Activated T-cell treated with anti-CD3 and anti-CD28 coated beads, Interleukin-2, amount 50 U/mL, for 48 hours (primary cell): ENCODE measurements around the gene GFM1.
"Not testable (repeated sequence)": the region's sequence is repeated elsewhere in the genome, so short reads cannot be mapped to it uniquely, and the experiment has no call there.

ENCODE experiments used
- DNase-seq, 2 experiments: peaks; one replicate each; pipeline ENCODE4 v3.0.0-alpha.2; 2020

Gene GFM1

DNA sequence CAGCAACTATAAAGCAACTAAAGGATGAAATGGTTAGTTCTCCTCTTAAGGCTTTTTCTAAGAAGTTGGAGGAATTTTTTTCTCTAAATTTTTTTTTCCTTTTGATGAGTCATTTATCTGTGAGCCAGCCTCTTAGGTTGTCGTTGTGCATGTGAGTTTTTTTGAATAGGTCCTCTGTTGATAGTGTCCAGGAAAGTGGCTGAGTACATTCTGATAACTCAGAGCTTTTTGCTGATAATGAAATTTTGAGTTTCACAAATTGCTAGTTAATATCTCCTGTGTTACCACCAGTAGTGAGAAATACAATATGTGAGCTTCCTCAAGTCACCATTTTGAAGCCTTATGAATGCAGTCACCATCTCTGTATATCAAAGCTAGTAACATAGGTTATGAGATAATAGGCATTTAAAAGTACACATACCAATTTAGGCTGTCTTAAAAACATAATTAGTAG lies 35.2 kb downstream of the GFM1 start:
- no peak for DNase-seq

DNA sequence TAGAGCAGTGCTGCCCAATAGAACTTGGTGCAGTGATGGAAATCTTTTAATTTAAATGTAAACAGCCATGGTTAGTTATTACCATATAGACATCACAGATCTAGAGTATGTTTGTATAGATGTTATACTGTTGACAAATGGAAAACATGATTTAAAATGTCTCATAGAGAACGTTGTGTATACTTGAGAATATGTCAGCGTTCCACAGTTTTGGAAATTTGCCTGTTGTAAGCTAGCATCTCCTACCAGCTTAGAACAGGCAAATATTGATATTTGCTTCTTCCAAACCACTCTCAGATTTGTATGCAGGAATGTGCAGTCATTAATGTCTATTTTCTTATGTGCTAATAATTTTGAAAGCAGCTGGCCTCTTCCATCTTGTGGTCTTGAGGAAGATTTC lies 36.5 kb downstream of the GFM1 start:
- DNase-seq, result no peak

DNA sequence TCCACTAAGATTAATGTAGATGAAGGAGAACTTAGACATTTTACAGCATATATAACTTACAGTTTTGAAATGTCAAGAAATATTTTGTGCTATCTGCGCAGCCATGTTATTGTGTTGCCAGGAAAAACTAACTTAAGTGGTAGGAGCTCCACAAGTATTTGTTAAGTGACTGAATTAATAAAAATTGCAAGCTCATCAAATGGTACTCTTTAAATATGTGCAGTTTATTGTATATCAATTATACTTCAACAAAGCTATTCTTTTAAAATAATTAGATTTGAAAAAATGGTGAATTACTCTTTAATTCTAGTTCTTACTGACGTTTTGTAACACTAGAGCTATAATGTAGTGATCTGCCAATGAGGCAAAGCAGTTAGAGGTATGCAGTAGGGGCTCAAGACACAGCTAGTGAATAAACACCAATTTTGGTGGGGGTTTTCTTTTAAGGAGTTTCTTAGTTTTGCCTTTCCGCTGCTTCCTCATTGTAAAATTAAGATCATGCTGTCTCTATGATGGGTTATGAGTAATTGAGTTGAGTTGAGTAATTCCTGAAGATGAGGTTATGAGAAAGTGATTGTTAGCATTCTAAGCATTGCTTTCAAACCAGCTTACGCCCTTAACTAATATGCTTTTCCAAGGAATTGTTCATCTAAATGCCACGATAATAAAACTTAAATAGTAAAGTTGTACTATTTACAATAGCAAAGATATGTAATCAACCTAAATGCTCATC lies 39.1 kb downstream of the GFM1 start:
- DNase-seq, result no peak

DNA sequence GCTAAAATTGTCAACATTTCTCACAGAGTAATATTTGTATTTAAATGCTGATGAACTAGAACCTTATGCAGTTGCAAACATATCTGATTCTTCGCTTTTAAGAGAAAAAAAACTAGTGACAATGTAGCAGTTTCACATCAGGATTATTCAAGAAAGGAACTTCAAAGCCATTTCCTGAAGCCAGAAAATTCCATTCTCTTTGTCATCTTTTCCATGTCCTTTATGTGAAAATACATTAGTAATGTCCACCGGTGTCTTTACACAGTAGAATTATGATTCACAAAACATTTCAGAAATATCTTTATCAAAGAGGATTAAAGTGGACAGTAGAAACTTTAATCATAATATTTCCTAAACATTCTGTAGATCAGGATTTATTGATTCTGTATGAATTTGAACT lies 40.8 kb downstream of the GFM1 start:
- DNase-seq, result no peak

DNA sequence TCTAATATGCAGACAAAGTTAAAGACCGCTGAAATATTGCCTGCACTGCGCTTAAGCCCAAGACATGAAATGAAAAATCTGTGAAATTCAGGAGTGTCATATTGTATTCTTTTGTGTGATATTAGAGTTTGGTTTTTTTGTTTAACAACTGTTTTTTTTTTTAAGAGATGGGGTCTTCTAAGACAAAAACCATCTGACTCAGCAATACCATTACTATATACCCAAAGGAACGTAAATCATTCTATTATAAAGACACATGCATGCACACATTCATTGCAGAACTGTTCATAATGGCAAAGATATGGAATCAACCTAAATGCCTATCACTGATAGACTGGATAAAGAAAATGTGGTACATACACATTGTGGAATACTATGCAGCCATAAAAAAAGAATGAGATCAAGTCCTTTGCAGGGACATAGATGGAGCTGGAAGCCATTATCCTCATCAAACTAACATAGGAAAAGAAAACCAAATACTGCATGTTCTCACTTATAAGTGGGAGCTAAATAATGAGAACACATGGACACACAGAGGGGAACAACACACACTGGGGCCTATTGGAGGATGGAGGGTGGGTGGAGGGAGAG lies 49.6 kb downstream of the GFM1 start:
- DNase-seq, result not testable (repeated sequence)

DNA sequence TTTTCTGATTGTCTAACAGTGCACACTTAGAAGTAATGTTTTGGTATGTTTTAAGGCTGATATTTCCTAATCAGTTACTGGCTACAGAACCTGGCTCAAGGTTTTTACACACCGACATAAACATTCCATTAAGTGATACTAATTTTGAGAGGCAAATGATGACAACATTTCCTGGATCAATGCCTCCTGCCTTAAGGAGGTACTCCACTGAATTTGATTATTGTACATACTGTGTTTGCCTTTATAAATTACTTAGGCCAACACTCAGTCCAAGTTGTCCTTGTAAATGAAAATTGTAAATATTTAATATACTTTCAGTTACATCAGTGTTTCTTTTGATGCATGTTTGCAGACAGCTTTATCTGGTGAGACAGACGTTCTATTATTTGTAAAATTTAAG lies 52.3 kb downstream of the GFM1 start:
- DNase-seq, result no peak

DNA sequence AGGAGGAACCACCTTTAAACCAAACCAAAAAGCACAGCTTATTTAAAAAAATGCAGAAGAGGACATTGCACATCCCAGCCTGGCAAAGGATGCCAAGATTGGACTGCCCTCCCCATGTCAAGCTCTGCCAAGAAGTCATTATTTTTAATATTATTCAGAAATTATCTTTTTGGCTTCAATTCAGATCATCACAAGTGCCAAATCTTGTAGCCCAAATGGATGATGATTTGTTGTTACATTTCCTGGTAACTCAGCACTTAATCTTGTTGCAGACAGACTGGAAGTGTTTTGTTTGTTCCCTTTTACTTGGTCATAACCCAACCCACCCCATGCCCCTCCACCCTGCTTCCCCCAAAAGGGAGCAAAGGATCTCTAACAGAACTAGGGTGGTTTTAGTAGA lies 56.2 kb downstream of the GFM1 start:
- no peak for DNase-seq

DNA sequence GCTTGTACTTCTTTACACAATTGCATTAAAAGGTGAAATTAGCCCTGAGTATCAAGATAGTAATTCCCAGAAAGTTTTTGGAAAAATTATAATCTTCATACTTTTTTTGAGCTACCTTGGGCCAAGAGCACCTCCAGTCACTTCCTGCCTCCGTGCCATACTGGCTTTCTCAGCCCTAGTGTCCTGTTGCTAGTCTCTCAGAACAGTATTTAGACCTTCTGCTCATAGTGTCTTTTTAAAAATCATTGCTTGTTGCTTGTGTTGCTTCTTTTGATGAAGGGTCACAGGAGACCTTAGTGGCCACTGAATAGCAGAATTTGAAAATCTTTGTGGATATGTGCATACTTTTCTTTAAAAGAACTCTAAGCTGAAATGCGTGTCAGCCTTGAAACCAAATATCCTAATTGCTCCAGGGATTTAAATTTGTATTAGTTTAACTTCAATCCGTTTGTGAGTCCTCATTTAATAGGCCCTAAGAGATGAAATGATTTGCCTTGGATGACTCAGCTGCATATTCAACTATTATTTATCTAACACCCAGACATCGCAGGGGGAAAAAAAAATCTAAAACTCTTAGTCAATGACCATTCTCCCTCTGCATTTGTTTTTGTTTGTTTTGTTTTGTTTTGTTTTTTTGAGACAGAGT lies 57.2 kb downstream of the GFM1 start:
- DNase-seq, result no peak

DNA sequence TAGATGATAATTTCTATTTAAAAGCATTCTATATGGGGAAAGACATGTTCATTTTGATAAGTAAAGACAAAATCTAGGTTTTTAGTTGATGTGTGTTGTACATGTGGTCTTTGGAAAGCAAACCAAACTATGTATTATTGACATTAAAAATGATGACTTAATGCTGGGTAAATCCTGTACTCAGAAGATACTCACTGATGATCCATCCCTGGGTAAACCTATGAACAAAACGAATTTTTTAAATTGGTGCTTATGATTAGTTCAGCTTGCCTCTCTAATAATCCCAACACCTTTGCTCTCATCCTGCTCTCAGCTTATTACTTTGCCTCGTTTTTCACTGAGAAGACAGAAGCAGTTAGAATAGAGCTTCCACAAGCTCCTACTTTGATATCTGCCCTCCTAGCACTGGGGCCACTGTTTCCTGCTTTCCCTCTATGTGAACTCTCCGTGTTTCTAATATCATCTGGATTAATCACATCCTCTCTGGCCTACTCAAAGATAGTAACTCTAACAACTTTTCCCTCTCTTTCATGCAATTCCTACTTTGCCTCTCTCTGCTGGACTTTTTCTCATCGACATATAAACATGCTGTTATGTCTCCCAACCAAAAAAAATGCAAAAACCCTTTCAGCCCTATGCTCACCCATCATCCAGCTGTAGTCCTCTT lies 58.6 kb downstream of the GFM1 start:
- DNase-seq, result no peak

DNA sequence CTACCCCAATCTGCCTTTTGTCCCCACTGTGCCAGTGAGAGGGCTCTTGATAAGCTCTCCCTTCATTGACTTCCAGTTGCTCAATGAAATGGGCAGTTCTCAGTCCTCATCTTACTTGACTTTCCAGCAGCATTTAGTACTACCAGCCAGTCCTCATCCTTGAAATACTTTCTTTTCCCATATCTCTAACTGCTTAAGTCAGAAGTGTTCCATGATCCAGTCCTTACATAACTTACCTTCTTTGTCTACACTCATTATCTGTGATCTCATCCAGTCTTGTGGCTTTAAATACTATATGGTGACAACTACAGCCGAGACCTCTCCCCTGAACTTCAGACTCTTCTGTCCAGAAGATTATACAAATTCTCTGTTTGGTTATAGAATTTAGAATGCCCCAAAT lies 59.2 kb downstream of the GFM1 start:
- DNase-seq, result no peak

DNA sequence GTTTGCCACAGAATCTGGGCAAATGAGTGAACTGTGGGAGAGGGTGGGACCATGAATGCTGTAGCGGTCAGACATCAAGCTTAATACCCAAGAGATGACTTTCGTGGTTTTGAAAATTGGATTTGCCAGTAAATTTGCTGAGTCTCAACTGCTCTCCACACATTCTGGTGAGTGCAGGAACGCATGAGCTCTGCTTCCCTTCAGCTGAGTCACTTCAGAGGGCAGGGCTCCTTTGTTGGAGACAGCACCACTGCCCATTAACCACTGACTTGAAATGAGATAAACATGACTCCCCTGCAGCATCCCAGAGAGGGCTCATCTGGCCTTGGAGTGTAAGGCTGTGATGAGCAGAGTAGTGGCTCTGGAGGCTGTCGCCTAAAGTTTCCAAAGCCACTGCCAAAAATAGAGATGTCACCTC lies 65.3 kb downstream of the GFM1 start:
- DNase-seq, result no peak

DNA sequence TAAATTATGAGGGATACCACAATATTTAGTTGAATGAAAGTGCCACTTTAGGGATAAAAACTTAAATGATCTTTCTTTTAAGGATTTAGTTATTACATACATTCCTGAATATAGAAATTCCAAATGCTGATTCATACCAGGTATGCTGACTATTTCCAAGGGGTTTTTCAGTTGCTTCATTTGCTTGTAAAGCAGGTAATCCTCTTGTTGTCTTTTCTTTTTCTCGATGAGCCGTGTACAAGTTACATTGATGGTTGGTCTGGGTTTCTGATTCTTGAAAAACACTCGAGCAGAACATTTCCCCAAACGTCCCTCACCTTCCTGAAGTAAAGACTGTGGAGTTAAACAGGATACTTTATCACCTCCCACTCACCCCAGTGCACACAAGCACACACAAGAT lies 66.3 kb downstream of the GFM1 start:
- DNase-seq, result no peak

DNA sequence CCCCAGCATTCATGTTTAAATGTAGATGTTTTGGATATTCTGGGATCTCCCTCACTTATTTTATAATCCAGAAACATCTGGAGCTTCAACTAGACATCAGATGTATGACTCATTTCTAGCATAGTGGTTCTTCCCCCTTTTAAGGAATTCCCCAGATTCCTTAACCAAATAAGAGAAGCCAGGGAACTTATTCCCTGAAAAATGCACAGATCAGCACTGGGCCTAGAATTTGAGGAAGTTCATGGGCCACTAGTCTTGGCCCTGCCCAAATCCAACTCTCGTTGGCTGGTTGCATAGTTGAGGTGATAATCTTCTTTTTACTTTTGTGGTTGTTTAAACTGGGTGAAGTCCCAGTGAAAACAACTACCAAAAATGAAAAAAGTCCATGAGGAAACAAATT lies 67.6 kb downstream of the GFM1 start:
- no peak for DNase-seq

DNA sequence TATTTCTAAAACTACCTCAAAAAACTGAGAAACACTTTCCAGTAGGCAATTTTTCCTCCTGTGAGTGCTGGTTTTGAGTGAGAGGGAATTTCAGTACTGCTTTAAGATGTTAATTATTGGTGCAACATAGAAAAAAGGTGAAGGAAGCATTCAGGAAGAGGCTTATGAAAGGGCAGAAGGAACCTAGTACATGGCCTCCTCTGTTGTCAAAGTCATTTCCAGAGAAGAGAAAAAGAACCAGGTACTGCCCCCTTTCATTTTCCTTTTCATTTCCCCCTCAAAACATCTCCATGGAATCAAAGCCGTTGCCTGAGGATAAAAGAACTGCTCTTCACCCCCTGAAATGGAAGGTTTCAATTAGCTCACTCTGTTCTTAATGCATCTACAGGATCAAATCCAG lies 68.1 kb downstream of the GFM1 start:
- DNase-seq, result no peak

DNA sequence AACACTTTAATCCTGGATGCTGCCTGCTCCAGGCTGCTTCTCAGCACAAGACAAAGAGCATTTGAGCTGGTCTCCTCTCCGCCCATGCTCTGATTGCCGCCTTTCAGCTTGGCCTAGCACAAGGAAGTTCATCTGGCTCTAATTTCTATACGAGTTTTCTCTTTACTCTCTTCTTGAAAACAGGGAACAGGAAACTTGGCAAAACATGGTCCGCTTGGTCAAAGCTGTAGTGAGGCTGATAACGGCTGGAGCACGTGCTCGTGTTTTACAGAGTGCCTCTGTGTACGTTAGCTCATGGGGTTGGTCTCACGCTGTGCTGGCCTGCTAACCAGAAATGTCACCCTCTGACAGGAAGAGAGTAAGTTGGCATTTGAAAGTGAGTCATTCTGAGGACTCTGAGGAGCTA lies 68.8 kb downstream of the GFM1 start:
- no peak for DNase-seq

DNA sequence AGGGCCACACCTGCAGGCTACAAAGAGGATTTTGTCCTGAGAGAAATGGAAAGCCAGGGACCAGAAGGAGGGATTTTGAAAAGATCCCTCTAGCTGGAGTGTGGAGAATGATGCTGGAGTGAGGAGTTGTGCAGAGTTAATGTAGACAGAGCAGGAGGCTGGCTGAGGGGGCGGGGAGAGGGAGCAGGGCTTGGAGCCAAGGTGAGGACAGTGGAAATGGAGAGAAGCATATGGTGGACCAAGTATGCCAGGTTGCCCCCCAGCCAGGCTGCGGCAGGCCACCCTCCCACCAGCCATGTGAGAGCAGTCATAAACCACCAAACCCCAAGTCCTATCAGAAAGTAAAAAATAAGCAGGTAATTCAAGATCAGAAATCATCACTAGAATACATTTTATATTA lies 73.2 kb downstream of the GFM1 start:
- no peak for DNase-seq

DNA sequence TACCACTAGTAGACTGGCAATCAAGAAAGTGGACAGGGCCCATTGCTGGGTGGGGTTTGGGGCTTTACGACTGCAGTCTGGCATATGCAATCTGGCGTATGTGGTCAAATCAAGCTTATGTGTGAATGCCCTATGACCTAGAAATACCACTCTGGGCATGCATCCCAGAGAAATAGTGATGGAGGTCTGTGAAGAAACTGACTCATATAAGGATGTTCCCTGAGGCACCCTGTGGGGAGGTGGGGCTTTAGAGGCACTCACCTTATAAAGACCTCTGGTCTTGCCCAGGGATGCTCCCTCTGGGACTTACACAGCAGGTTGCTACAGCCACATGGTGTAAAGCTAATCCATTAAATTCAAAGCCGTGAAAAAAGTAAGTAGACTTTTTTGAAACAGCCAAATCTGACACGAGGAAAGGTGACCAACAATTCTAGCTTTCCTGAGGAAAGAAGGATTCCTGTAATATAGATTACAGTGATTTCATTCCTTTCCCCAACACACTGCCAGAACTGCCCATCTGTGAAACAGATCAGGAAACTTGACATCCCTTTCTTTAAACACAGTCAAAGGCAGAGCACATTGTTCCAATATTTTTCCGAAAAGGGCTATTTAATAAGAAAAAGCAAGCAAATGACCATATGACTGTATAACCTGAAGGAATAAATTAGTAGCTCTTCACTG lies 74.3 kb downstream of the GFM1 start:
- DNase-seq, result no peak

DNA sequence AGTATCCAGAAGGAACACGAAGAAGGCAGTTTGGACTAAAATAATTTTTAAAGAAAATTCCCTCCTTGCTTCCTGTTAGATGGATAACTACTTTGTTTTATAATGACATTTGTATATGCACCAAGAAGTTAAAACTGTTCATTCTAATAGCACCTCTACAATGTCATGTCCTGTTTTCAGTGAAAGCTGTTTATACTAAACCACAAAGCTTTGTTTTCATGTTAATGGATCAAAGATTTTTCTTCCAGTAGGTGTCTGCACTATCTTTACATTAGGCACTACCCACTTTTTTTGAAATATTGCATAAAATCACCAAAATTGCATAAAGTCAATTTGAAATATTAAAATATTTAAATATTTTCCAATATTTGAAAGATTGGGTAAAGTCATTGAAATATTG lies 77.8 kb downstream of the GFM1 start:
- no peak for DNase-seq

DNA sequence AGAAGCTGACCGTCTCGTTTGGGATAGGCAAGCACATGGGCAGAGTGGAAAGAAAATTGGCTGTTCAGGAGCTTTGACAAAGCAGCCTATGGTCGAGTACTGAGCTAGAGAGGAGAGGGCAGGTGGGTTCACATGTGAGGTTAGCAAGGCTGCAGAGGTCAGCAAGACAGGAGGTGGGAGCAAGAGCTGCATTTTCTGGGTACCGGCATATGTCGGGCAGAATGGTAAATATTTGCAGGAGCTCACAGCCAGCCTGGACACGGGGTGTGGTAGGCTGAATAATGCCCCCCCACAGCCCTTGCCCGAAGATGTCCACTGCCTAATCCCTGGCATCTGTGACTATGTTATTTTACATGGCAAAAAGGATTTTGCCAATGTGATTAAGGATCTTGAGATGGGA lies 79.7 kb downstream of the GFM1 start:
- no peak for DNase-seq

DNA sequence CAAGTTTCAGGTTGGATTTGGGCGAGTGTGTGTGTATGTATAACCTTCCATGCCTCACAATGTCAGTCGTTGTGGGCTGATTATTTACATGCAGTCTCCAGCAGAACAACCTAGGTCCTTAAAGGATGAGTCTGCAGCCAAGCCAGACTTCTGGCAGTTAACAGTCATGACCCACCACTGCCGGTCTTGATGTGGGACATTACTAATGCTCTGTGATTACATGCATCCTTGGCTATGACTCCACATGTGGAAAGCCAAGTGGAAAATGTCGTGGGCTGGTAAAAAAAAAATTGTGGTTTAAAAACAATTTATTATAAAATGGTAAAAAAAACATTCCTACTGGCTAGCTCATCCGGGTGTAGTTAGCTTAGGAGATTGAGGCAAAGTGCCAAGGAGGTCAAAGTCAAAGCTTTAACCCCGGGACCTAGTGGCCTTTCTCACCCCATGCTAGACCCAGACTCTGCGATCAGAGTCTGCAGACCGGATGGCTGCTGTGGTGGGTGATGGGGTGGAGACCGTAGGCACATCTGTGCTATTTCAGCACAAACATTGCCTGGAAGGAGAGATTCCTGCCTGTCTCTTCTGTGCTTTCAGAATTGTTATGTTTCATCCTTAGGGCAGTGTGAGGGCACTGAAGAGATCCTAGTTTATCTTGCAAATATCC lies 81.2 kb downstream of the GFM1 start:
- no peak for DNase-seq

DNA sequence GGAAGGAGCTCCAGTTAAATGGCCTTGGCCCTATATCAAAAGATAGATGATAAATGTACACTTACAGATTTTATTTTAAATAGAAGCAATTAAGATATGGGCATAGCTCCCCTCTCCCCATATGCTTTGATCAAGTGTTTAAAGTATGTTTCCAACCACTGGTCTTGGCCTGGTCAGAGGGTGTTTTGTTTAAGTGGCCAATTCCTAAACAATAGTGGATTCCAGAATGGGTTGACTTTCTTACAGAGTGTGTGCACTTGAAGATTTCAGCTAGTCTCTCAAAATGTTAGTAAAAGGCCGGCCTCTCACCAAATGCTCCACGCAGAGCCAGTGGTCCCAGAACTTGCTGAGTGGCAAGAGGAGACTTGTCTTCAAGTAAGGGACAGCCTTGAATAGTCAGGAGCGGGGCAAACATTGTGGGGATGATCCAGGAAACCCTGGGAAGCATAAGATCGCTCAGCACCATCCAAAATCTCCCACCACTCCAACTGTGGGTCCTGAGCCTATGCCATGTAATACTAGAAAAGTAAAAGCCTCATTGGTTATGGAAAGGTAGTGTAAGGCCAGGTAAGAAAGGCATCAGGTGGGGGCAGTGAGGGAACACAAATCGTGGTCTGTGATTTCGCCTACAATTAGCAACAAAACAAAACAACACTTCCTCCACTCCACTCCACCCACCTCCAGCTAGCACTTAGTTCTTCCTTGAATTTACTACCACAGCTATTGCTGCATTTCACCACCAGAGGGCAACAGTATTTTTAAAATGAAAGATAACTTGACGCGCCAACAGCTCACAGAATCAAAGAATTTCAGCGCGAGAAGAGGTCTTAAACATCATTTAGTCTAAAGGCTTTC lies 83.1 kb downstream of the GFM1 start:
- peak; percentile 41 to 43 for DNase-seq

DNA sequence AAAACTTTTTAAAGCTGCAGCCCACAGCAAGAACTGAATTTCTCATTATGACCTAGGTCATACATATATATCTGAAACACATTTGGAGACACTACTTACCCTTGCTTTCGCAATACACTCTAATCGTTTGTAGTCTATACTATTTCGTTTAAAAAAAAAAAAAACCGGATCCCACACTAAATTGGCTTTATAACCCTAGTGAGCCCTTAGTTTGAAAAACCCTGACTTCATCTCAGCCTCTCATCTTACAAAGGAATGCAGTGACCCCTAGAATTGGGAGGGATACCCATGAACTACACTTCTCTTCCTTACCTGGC lies 83.7 kb downstream of the GFM1 start:
- no peak for DNase-seq
